NOMO-1 treated with DMSO at 0.1 percent for 48 hours (cell line): ENCODE measurements around the gene MEMO1.
A peak's percentile ranks its signal among the peaks of the same experiment; 100 is the strongest.
"Not testable (repeated sequence)": the region's sequence is repeated elsewhere in the genome, so short reads cannot be mapped to it uniquely, and the experiment has no call there.

Experiments used
- DNase-seq: peaks from one replicate; lab custom pipeline; 2025; ENCODE audit not compliant: unreplicated experiment; lab: John Stamatoyannopoulos, UW

Gene MEMO1

GRCh38 chr2:32010670-32011484 is at the start of gene MEMO1:
MEMO1 (minus strand) TSS chr2:32011008; CDS start chr2:32010247, 761 bp downstream.
- peak; percentile 93 for DNase-seq

GRCh38 chr2:32060266-32060665 is 49.5 kb upstream of the MEMO1 start:
- DNase-seq = no peak

GRCh38 chr2:32058130-32058529 is 47.3 kb upstream of the MEMO1 start:
- DNase-seq = no peak

GRCh38 chr2:32054583-32054982 is 43.8 kb upstream of the MEMO1 start:
- not testable (repeated sequence) for DNase-seq

GRCh38 chr2:32051836-32052439 is 41.1 kb upstream of the MEMO1 start:
- DNase-seq = no peak

GRCh38 chr2:32043561-32043960 is 32.8 kb upstream of the MEMO1 start:
- DNase-seq = no peak

GRCh38 chr2:32039447-32040219 is 28.8 kb upstream of the MEMO1 start, which contains the start of gene DPY30:
DPY30 (minus strand) TSS chr2:32039805; CDS start chr2:32039456, 349 bp downstream.
- DNase-seq = peak; percentile 90

GRCh38 chr2:32034198-32034887 is 23.5 kb upstream of the MEMO1 start:
- not testable (repeated sequence) for DNase-seq

GRCh38 chr2:32018789-32019482 is 8.1 kb upstream of the MEMO1 start:
- DNase-seq = not testable (repeated sequence)

GRCh38 chr2:32012872-32013271 is 2.1 kb upstream of the MEMO1 start:
- no peak for DNase-seq

- DNase-seq = peak; percentile 70
Observed at GRCh38 chr2:32011485-32011960, 715 bp upstream of the MEMO1 start.

- DNase-seq = peak; percentile 22
Observed at GRCh38 chr2:32010280-32010669, 533 bp downstream of the MEMO1 start.

- DNase-seq = peak; percentile 22
Observed at GRCh38 chr2:32009516-32010256, 1.1 kb downstream of the MEMO1 start.

- peak; percentile 42 for DNase-seq
Observed at GRCh38 chr2:32008805-32009515, 1.8 kb downstream of the MEMO1 start.

- DNase-seq = no peak
Observed at GRCh38 chr2:32007121-32007391, 3.8 kb downstream of the MEMO1 start.

GRCh38 chr2:32005371-32005976 is 5.3 kb downstream of the MEMO1 start:
- DNase-seq = no peak

- DNase-seq = no peak
Observed at GRCh38 chr2:32003791-32004190, 7.0 kb downstream of the MEMO1 start.

GRCh38 chr2:32002406-32002805 is 8.4 kb downstream of the MEMO1 start:
- DNase-seq = no peak

GRCh38 chr2:31999438-31999837 is 11.4 kb downstream of the MEMO1 start:
- no peak for DNase-seq
